Measurements from ENCODE around the gene PTK6.

DNA sequence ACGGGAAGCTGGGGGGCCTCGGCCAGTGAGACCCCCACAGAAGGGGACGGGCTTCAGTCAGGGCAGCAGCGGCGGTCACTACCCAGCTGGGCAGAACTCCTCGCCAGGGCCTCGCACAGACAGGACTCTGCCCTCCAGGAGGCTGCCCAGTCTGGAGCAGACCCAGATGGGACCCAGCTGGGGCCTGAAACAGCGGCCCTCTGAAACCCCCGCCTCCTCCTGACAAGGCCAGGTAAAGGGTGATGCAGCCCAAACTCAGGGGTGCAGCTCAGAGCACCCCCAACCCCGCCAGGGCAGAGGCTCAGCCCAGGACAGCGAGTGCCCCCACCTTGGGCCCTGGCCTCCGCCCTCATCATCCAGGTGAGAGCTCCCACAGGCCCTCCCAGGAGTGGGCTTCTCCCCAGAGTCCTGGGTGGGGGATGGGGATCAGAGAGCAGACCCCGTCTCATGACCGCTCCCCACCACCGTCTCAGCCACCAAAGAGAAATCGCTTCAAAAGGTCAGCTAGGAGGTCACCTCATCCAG lies 40.5 kb downstream of the PTK6 start:
- TF ChIP-seq, protein P1, sequence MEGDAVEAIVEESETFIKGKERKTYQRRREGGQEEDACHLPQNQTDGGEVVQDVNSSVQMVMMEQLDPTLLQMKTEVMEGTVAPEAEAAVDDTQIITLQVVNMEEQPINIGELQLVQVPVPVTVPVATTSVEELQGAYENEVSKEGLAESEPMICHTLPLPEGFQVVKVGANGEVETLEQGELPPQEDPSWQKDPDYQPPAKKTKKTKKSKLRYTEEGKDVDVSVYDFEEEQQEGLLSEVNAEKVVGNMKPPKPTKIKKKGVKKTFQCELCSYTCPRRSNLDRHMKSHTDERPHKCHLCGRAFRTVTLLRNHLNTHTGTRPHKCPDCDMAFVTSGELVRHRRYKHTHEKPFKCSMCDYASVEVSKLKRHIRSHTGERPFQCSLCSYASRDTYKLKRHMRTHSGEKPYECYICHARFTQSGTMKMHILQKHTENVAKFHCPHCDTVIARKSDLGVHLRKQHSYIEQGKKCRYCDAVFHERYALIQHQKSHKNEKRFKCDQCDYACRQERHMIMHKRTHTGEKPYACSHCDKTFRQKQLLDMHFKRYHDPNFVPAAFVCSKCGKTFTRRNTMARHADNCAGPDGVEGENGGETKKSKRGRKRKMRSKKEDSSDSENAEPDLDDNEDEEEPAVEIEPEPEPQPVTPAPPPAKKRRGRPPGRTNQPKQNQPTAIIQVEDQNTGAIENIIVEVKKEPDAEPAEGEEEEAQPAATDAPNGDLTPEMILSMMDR (IDR thresholded peaks at IDR 0.05) = no peak
- no peak for TF ChIP-seq POLR2A (IDR thresholded peaks at IDR 0.05)

Measured in sigmoid colon (tissue), 3 donors.